Stromal cell of bone marrow (primary cell): ENCODE results near the gene ELL.

Experiments used
- DNase-seq: peaks from one replicate; pipeline ENCODE4 v3.0.0-alpha.2; 2012; ENCODE audit warnings: low read depth

The ELL gene

DNA sequence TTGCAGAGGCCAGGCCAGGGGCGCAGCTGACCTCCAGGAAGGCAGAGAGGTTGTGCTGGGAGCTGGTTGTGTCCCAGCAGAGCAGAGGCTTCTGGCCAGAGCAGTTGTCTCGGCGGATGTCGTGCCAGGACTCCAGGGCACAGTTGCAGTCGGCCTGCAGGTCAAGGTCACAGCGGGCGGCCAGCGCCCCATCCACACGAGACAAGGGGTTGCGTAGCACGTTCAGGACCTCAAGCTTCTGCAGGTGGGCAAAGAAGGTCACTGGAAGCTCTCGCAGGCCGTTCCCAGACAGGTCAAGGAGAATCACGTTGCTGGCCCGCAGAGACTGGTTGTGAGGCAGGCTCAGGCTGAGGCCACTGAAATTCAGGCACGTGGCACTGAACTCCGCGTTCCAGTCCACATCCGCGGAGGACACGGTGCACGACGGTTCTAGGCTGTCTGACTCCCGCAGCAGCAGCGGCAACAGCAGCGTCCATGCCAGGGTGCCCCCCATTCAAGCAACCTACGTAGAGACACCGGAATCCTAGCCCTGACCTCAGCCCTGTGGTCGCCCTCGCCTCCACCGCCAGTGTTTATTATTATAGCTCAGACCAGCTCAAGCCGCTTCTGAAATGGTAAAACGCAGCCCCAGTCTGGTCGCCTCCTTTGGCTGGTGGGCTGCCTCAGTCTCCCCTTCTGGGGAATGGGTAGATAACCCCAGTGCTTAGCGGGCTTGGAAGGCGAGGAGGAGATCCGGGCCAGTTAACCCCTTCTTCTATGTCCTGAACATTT lies 125.2 kb downstream of the ELL start:
- DNase-seq: no peak

DNA sequence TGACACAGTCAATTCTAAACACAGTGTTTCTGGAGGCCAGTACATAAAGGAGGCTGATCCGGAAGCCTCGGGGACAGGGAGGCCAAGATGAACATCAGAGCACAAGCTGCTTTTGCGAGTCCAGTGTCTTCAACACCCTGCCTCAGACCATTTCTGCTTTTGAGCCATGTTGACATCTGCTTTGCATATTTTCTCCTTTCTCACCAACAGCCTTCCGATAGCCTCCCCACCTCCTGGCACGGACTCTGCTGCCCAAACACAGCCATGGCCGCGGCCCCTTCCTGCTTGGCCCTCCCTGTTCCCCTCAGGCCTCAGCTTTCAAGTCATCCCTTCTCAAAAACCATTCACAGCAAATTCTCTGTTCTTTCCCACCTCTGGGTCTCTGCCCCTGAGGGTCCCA lies 128.0 kb downstream of the ELL start:
- no peak for DNase-seq

DNA sequence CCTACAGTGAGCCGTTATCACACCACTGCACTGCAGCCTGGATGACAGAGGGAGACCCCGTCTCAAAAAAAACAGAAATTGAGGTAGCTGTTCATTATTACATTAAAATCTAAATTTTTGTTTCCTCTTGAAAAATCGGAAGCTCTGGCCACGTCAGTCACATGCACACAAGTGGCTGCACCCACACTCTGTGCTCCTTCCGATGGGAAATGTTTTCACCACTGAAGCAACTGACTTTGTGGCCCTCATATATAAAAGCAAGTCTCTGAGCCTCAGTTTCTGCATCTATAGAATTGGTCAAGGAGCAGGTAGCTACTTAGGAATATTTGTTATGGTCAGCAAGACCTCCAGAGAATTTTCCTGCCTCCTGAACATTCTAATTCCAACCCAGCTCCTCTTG lies 128.9 kb downstream of the ELL start:
- no peak for DNase-seq
